GM12874 (cell line): Measurements from ENCODE around the gene BHLHE41.

Experiments used
- CTCF ChIP-seq: IDR thresholded peaks from 2 replicates; pipeline ENCODE4 v1.5.1; 2011; ENCODE audit warnings: low read depth, mild to moderate bottlenecking, control low read depth, low read length, moderate library complexity; ENCODE audit not compliant: insufficient read depth

Gene BHLHE41

GRCh38 chr12:26149968-26150500 is 25.2 kb upstream of the BHLHE41 start:
- no peak for TF ChIP-seq CTCF

GRCh38 chr12:26148291-26148690 is 23.5 kb upstream of the BHLHE41 start:
- no peak for TF ChIP-seq CTCF

- no peak for TF ChIP-seq CTCF
These were observed 18.5 kb upstream of the BHLHE41 start for GRCh38 chr12:26143291-26143690.

GRCh38 chr12:26138860-26139259 is 14.0 kb upstream of the BHLHE41 start:
- TF ChIP-seq CTCF, result no peak

- no peak for TF ChIP-seq CTCF
These were observed 11.9 kb upstream of the BHLHE41 start for GRCh38 chr12:26136688-26137087.

- TF ChIP-seq CTCF, result no peak
These were observed 10.7 kb upstream of the BHLHE41 start for GRCh38 chr12:26135571-26135970.

GRCh38 chr12:26135010-26135420 is 10.2 kb upstream of the BHLHE41 start:
- TF ChIP-seq CTCF, result no peak

GRCh38 chr12:26134540-26134939 is 9.7 kb upstream of the BHLHE41 start:
- TF ChIP-seq CTCF, result no peak
